Breast epithelium (tissue), 3 donors: Measurements from ENCODE around the gene ARHGEF5.

Experiments
- CTCF ChIP-seq, 3 donors: fragments of 450-650 bp; IDR thresholded peaks; one replicate each; pipeline ENCODE4 v1.5.1; 2016 to 2017; ENCODE audit warnings: antibody characterized with exemption in 3 of 3, mild to moderate bottlenecking in 3 of 3, moderate library complexity in 3 of 3
- POLR2A ChIP-seq: fragments of 450-650 bp; IDR thresholded peaks from one replicate; pipeline ENCODE4 v1.6.1; 2016; ENCODE audit warnings: antibody characterized with exemption, mild to moderate bottlenecking, moderate library complexity

- TF ChIP-seq CTCF (IDR thresholded peaks at IDR 0.05) (no peak), POLR2A (no peak)
Observed at GRCh38 chr7:144398911-144399310, 43.7 kb downstream of the ARHGEF5 start.
